ENCODE measurements around the gene CDK19.

Gene CDK19

DNA sequence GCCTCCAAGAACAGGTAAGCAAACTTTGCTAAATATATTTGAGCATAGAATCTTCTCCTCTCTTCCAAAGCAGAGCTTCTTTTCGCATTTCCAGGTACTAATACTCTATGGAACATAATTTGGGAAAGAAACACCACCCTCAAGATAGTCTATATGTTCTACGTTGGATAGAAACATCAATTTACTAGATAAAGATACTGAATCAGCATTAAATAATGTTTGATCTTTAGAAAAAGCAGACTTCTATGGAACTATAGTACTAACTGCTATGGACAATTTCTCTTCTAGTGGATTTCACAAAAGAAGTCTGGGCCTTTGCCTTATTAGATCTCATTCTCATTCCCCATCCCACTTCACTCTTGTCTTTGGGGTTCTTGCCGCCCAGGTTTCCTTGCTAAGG is 103.0 kb downstream of the CDK19 start:
- TF ChIP-seq, protein P1, sequence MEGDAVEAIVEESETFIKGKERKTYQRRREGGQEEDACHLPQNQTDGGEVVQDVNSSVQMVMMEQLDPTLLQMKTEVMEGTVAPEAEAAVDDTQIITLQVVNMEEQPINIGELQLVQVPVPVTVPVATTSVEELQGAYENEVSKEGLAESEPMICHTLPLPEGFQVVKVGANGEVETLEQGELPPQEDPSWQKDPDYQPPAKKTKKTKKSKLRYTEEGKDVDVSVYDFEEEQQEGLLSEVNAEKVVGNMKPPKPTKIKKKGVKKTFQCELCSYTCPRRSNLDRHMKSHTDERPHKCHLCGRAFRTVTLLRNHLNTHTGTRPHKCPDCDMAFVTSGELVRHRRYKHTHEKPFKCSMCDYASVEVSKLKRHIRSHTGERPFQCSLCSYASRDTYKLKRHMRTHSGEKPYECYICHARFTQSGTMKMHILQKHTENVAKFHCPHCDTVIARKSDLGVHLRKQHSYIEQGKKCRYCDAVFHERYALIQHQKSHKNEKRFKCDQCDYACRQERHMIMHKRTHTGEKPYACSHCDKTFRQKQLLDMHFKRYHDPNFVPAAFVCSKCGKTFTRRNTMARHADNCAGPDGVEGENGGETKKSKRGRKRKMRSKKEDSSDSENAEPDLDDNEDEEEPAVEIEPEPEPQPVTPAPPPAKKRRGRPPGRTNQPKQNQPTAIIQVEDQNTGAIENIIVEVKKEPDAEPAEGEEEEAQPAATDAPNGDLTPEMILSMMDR (IDR thresholded peaks at IDR 0.05; ENCODE audit: control insufficient read depth, insufficient read depth, low read depth, low read length, missing control alignments) = no peak
- H3K4me3 ChIP-seq (ENCODE audit: control insufficient read depth, low read depth, low read length) = no peak overlapping the region
- no peak for DNase-seq (ENCODE audit: low read depth)

DNA sequence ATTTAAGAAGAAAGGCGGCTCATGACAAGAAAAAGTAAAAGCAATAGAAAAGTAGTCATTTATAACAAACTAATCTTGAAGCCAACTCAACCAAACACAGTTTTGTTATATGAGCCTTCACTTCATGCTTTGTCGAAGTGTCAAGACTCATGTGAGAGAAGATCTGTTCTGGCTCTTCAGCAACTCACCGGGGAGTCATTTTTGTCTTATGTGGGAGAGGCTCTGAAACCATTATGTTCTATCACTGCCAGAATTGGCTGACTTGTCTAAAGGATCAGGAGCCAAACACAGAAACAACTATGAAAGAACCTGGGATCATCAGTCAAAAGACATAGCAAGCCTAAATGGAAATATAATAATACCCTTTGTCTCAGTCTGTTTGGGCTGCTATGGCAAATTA is 105.2 kb downstream of the CDK19 start:
- no peak overlapping the region for H3K4me3 ChIP-seq (ENCODE audit: control insufficient read depth, low read depth, low read length)
- no peak for DNase-seq (ENCODE audit: low read depth)
- TF ChIP-seq, protein P1 (IDR thresholded peaks at IDR 0.05; ENCODE audit: control insufficient read depth, insufficient read depth, low read depth, low read length, missing control alignments) = no peak

DNA sequence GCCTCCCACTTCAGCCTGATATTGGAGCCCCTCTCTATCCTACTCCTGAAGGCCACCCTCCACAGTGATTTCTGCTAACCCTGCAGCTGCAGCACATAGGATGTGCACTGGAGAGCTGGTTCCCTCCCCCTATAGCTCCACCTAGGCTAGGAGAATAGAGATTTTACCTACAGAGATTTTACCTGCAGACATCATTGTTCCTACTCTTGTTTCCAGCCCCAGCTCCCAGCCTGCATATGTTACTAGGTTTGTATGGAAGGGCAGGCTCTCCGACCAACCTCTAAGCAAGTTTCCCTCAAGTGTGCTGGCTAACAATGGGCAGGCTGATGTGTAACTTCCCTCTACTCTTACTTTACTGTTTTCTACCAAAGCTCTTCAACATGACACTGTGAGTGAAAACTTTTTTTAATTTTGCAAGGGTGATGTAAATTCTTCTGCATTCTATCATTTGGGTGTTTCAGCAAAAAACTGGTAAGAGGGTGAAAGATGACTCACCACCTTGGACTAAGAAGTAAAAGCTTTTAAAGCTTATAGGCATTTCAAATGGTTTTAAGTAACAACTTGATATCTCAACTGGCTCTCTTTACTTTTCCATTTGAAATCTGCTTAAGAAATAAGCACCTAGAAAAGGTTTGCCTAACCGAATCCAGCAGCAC is 106.8 kb downstream of the CDK19 start:
- H3K4me3 ChIP-seq (ENCODE audit: control insufficient read depth, low read depth, low read length) = no peak overlapping the region
- DNase-seq (ENCODE audit: low read depth) = peak; percentile 45
- TF ChIP-seq, protein P1 (IDR thresholded peaks at IDR 0.05; ENCODE audit: control insufficient read depth, insufficient read depth, low read depth, low read length, missing control alignments) = no peak

DNA sequence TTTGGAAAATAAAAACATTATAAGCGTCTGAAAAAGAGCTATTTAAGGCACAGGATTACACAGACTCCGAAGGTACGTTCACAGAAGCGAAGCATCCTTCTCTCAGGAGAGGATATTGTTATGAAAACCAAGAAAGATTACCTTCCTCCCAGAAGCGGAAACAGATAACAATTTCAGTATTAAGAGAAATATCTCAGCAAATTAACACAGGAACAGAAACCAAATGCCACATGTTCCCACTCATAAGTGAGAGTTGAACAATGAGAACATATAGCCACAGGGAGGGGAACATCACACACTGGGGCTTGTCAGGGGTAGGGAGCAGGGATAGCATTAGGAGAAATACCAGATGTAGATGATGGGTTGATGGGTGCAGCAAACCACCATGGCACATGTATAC is 109.7 kb downstream of the CDK19 start:
- H3K4me3 ChIP-seq (ENCODE audit: control insufficient read depth, low read depth, low read length) = no peak overlapping the region
- DNase-seq (ENCODE audit: low read depth) = no peak
- TF ChIP-seq, protein P1 (IDR thresholded peaks at IDR 0.05; ENCODE audit: control insufficient read depth, insufficient read depth, low read depth, low read length, missing control alignments) = no peak

DNA sequence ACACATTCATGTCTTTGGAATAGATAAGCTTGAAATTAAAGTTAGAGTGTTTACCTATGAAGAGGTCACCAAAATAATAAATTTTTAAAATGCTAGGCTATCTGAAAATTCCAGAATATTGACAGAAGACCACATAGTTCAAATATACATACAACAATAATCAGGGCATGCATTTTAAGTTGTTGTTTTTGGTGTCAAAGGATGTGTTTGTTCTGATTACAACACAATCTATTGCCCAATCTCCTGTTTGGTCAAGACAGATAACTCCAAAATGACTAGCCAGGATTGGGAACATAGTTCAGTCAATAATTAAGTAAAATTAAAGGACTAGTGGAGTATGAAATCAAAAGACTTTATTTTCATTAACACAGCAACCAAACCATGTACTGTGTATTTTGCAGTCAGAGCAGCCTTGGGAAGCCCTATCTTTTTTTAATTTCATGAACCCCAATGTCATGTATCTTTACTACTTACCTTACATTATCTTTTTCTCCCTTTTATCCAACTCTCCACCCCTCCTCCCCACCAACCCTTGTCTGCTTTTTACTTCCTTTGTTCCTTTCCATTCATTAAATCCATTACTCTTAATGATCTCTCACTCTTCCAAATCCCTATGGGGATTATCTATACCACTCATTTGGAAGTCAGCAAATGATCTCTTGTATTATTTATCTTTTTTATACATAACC is 111.2 kb downstream of the CDK19 start:
- TF ChIP-seq, protein P1 (IDR thresholded peaks at IDR 0.05; ENCODE audit: control insufficient read depth, insufficient read depth, low read depth, low read length, missing control alignments) = no peak
- H3K4me3 ChIP-seq (ENCODE audit: control insufficient read depth, low read depth, low read length) = no peak overlapping the region
- DNase-seq (ENCODE audit: low read depth) = no peak

DNA sequence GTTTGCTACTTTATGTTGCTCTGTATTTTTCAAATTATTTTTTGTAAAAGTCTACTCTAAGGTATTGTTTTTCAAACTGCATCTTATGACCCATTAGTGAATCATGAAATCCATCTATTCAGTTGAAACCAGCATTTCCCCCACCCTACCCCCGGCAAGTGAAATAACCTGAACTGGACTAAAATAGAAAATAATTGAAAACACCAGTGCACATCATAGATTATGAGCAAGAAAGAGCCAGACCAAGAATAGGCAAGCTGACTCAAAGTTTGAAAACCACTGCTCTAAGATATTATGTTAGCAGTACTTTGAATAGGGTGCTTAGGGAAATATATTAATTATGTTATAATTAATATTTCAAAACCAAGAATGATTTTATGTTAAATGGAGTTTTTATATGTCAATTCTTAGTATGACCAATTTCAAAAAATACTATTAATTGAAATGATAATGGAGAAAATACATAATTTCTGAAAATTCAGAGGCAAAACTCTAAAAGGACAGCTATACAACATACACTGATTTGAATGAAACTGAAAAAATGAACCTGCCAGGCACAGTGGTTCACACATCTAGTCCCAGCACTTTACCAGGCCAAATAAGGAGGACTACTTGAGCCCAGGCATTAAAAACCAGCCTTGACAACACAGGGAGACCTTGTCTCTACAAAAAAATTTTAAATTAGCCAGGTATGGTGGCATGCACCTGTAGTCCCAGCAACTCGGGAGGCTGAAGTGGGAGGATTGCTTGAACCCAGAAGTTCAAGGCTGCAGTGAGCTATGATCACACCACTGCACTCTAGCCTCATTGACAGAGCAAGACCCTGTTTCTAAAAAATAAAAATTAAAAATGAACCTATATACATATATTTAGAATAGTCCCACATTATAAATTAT is 112.0 kb downstream of the CDK19 start:
- no peak overlapping the region for H3K4me3 ChIP-seq (ENCODE audit: control insufficient read depth, low read depth, low read length)
- TF ChIP-seq, protein P1 (IDR thresholded peaks at IDR 0.05; ENCODE audit: control insufficient read depth, insufficient read depth, low read depth, low read length, missing control alignments) = no peak
- DNase-seq (ENCODE audit: low read depth) = peak; percentile 18
